C4-2B (cell line): Measurements from ENCODE around the gene EHD1.

Experiments used
- CTCF ChIP-seq: fragments of 450-650 bp; conservative IDR thresholded peaks from 2 replicates; pipeline ENCODE4 v1.5.1; 2017; ENCODE audit warnings: mild to moderate bottlenecking
- ZFX ChIP-seq: fragments of 450-650 bp; IDR thresholded peaks from 2 replicates; pipeline ENCODE4 v1.6.1; 2017

- TF ChIP-seq CTCF (no peak), ZFX (no peak)
Measured at GRCh38 chr11:64923944-64924909, 45.8 kb upstream of the EHD1 start, which contains the start of gene PPP2R5B.
